OCI-LY7 (cell line): ENCODE data around the gene KRCC1. TPM values are rescaled to one million over a fixed set of nuclear protein-coding genes. Genes with fewer than 3 reads are reported as not detected.
"Not testable (repeated sequence)": the region's sequence is repeated elsewhere in the genome, so short reads cannot be mapped to it uniquely, and the experiment has no call there.

ENCODE experiments used
- BruUV-seq: library from RNA; stranded (reverse); fragments of 400-500 nt; replicated peaks from 2 replicates; lab custom pipeline; 2021; lab: Mats Ljungman, UMichigan
- CTCF ChIA-PET: fragments of 300-600 bp; sonication (Branson Sonifier 250); formaldehyde crosslinking; loops from one replicate; lab custom pipeline; 2022; ENCODE audit warnings: antibody characterized with exemption; ENCODE audit not compliant: unreplicated experiment; lab: Charles Lee
- POLR2A ChIA-PET: fragments of 300-600 bp; sonication (Branson Sonifier 250); formaldehyde crosslinking; loops from one replicate; lab custom pipeline; 2022; ENCODE audit warnings: antibody characterized with exemption; lab: Charles Lee
- DNase-seq: peaks from one replicate; pipeline ENCODE4 v3.0.0-alpha.2; 2015; ENCODE audit warnings: low spot score
- H2AFZ ChIP-seq: fragments of 200-600 bp; sonication (generic), shearing (Covaris generic); 2 replicates; pipeline ENCODE4 v1.6.1; 2014; ENCODE audit warnings: mild to moderate bottlenecking, antibody characterized with exemption, low read length, moderate library complexity
- H3K27ac ChIP-seq: fragments of 200-600 bp; sonication (generic); 2 replicates; pipeline ENCODE4 v1.5.1; 2014; ENCODE audit warnings: mixed run types, low read depth, mild to moderate bottlenecking, moderate library complexity, low read length, inconsistent platforms; ENCODE audit not compliant: poor library complexity, severe bottlenecking
- H3K36me3 ChIP-seq: fragments of 200-600 bp; sonication (generic); 2 replicates; pipeline ENCODE4 v1.6.1; 2014; ENCODE audit warnings: mild to moderate bottlenecking, antibody characterized with exemption, low read length, moderate library complexity, mixed read lengths; ENCODE audit not compliant: insufficient read depth
- H3K4me1 ChIP-seq: fragments of 200-600 bp; sonication (generic); 2 replicates; pipeline ENCODE4 v1.5.1; 2014; ENCODE audit warnings: mild to moderate bottlenecking, low read length; ENCODE audit not compliant: insufficient read depth, poor library complexity, severe bottlenecking
- H3K4me2 ChIP-seq: fragments of 200-600 bp; sonication (generic); 2 replicates; pipeline ENCODE4 v1.6.1; 2014; ENCODE audit warnings: mild to moderate bottlenecking, low read length
- H3K4me3 ChIP-seq: fragments of 200-600 bp; sonication (generic); 2 replicates; pipeline ENCODE4 v1.5.1; 2014; ENCODE audit warnings: mild to moderate bottlenecking, low read depth, low read length; ENCODE audit not compliant: poor library complexity, severe bottlenecking
- H3K79me2 ChIP-seq: fragments of 200-600 bp; sonication (generic); 2 replicates; pipeline ENCODE4 v1.6.1; 2016; ENCODE audit warnings: low read depth, mild to moderate bottlenecking, low read length, moderate library complexity, mixed read lengths; ENCODE audit not compliant: insufficient read depth
- H3K9me2 ChIP-seq: fragments of 200-600 bp; sonication (generic); 2 replicates; pipeline ENCODE4 v1.6.1; 2016; ENCODE audit warnings: mild to moderate bottlenecking, low read length, mixed read lengths; ENCODE audit not compliant: insufficient read depth
- H3K9me3 ChIP-seq: fragments of 200-600 bp; sonication (generic); 2 replicates; pipeline ENCODE4 v1.6.1; 2014; ENCODE audit warnings: mild to moderate bottlenecking, mixed run types, low read length, mixed read lengths
- H4K20me1 ChIP-seq: fragments of 200-600 bp; sonication (generic); 2 replicates; pipeline ENCODE4 v1.6.1; 2014; ENCODE audit warnings: mild to moderate bottlenecking, antibody characterized with exemption, low read length, moderate library complexity, mixed read lengths; ENCODE audit not compliant: insufficient read depth
- intact Hi-C: fragments of 100-400 bp; cut with micrococcal nuclease; formaldehyde crosslinking; loops from one replicate; pipeline ENCODE4 v1.10.0; 2022; ENCODE audit not compliant: unreplicated experiment
- microRNA-seq: library from miRNA; unstranded; fragments of <30 nt; microRNA quantifications from one replicate; pipeline ENCODE4 v1.2.0, GENCODE V29; 2022; ENCODE audit warnings: borderline replicate concordance
- small RNA-seq: library from RNA; depleted of rRNA; stranded (forward); fragments of <200 nt; gene quantifications from one replicate; pipeline ENCODE3, GENCODE V24; 2014
- total RNA-seq, 2 experiments: library from RNA; depleted of rRNA in 1 of 2; stranded (reverse); fragments of >200 nt in 1 of 2; shearing (Covaris generic) in 1 of 2; gene quantifications; 2 replicates each; pipeline ENCODE4 v1.2.3, GENCODE V29; 2014 to 2022

KRCC1 gene
- total RNA-seq, 2 experiments from 2014 or later: 18.7 to 31.7 TPM

DNA sequence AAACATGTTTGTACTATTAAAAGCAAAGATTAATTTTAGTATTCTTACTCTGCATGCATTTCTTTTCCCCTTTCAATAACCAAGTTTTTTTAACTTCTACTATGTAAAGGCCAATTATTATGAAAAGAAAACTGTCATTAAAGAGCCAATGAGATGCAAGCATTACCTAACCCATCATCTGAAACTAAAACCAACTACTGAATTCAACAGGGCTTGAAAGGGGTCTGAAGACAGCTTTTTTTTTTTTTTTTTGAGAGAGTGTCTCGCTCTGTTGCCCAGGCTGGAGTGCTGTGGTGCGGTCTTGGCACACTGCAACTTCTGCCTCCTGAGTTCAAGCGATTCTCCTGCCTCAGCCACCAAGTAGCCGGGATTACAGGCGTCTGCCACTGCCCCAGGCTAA is 69.7 kb downstream of the KRCC1 start:
- H3K36me3 ChIP-seq, intact Hi-C loops, H3K79me2 ChIP-seq, POLR2A ChIA-PET, BruUV-seq, H3K4me1 ChIP-seq, DNase-seq, H3K9me3 ChIP-seq, H3K9me2 ChIP-seq, H3K4me3 ChIP-seq, H4K20me1 ChIP-seq, H3K4me2 ChIP-seq, H3K27ac ChIP-seq, CTCF ChIA-PET, H2AFZ ChIP-seq: not testable (repeated sequence)

DNA sequence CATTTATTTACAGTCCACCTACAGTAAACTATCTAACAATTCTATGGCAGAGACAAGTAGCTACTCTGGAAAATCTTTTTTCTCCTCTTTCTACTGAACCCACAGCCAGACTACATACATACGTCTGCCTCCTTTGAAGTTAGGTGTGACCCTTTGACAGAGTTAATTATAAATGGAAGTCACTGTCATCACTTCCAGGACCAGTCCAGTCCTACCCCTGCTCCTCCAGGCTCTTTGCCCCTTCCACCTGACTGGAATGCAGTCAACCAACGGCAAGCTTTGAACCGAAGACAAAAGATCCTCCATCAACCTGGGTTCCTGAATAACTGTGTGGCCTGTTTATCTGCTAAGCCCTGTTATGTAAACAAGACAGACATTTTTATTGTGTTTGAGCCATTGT is 74.4 kb downstream of the KRCC1 start:
- H3K79me2 ChIP-seq, H2AFZ ChIP-seq, POLR2A ChIA-PET, H3K4me3 ChIP-seq, intact Hi-C loops, H3K9me2 ChIP-seq, CTCF ChIA-PET, H3K36me3 ChIP-seq, H3K4me1 ChIP-seq, DNase-seq, BruUV-seq, H3K27ac ChIP-seq, H3K4me2 ChIP-seq, H4K20me1 ChIP-seq, H3K9me3 ChIP-seq: not testable (repeated sequence)

Small RNA genes lying within 50 kb of the gene (microRNA-seq; reads per million reads assigned to microRNA genes)
- not detected for gene MIR4780

Small RNA genes lying within 50 kb of the gene (small RNA-seq; reads per million reads assigned to genes)
- gene MIR4780: not detected
- 0.89 reads per million, percentile 41 among the genes with 10 or more reads in this experiment for gene RNU2-63P

Other genes starting within 250 kb of the KRCC1 start
- gene RGPD2, start 230.0 kb downstream of the KRCC1 start, total RNA-seq (2014; rRNA removed; shearing (Covaris generic)): not detected in 2 replicates
- gene RGPD2, start 230.0 kb downstream of the KRCC1 start, total RNA-seq (2022): 0.49 TPM in 1 of 2 replicates, not detected in the other
- 97.4 and 246 TPM in 2 replicates for gene RNU2-63P, start 39.2 kb downstream of the KRCC1 start, total RNA-seq (2014; rRNA removed; shearing (Covaris generic))
- gene RNU2-63P, start 39.2 kb downstream of the KRCC1 start, total RNA-seq (2022): 4.8 and 17.9 TPM in 2 replicates
- not detected in 2 replicates for gene SMYD1, start 12.0 kb upstream of the KRCC1 start, total RNA-seq (2014; rRNA removed; shearing (Covaris generic))
- gene SMYD1, start 12.0 kb upstream of the KRCC1 start, total RNA-seq (2022): not detected in 2 replicates
- gene FABP1, start 72.3 kb upstream of the KRCC1 start, total RNA-seq (2014; rRNA removed; shearing (Covaris generic)): not detected in 2 replicates
- not detected in 2 replicates for gene FABP1, start 72.3 kb upstream of the KRCC1 start, total RNA-seq (2022)
- gene THNSL2, start 114.6 kb upstream of the KRCC1 start, total RNA-seq (2014; rRNA removed; shearing (Covaris generic)): not detected in 2 replicates
- not detected in 2 replicates for gene THNSL2, start 114.6 kb upstream of the KRCC1 start, total RNA-seq (2022)